GM12878 (cell line): ENCODE results near the gene POGZ.

Experiments used
- BACH1 ChIP-seq: fragments of 450-650 bp; IDR thresholded peaks from 2 replicates; pipeline ENCODE4 v1.6.1; 2017; ENCODE audit warnings: mild to moderate bottlenecking, borderline replicate concordance
- FOXK2 ChIP-seq: fragments of 450-650 bp; IDR thresholded peaks from 2 replicates; pipeline ENCODE4 v1.6.1; 2017; ENCODE audit warnings: mild to moderate bottlenecking, moderate library complexity
- FOXM1 ChIP-seq: IDR thresholded peaks from 2 replicates; pipeline ENCODE4 v1.6.1; 2012; ENCODE audit warnings: low read depth, mild to moderate bottlenecking, inconsistent platforms, low read length, moderate library complexity
- JUNB ChIP-seq: IDR thresholded peaks from 2 replicates; pipeline ENCODE4 v1.6.1; 2016; ENCODE audit warnings: antibody characterized with exemption, mild to moderate bottlenecking
- MTA2 ChIP-seq: fragments of 450-650 bp; IDR thresholded peaks from 2 replicates; pipeline ENCODE4 v1.6.1; 2016; ENCODE audit warnings: low read depth, mild to moderate bottlenecking, moderate library complexity
- POLR2AphosphoS5 ChIP-seq: IDR thresholded peaks from 2 replicates; pipeline ENCODE4 v1.6.1; 2011; ENCODE audit warnings: mild to moderate bottlenecking, low read length, inconsistent platforms
- RELA ChIP-seq: fragments of 450-650 bp; IDR thresholded peaks from 2 replicates; pipeline ENCODE4 v1.8.0; 2014; ENCODE audit warnings: borderline replicate concordance; ENCODE audit not compliant: partially characterized antibody
- SIN3A ChIP-seq: IDR thresholded peaks from 2 replicates; pipeline ENCODE4 v1.6.1; 2012; ENCODE audit warnings: low read depth, low read length, improper control_type of control experiment
- SP1 ChIP-seq: IDR thresholded peaks from one replicate; pipeline ENCODE4 v1.6.1; 2011; ENCODE audit warnings: low read depth, low read length
- STAT3 ChIP-seq: IDR thresholded peaks from 2 replicates; pipeline ENCODE4 v1.6.1; 2011; ENCODE audit warnings: low read depth, low read length, improper control_type of control experiment
- YY1 ChIP-seq: IDR thresholded peaks from 2 replicates; pipeline ENCODE4 v1.6.1; 2011; ENCODE audit warnings: low read depth, mild to moderate bottlenecking, low read length
- TF ChIP-seq, protein P1 (sequence below), 3 experiments: IDR thresholded peaks in 2 of 3; conservative IDR thresholded peaks in 1 of 3; 2 replicates each; pipeline ENCODE4 v1.5.1; 2011; ENCODE audit warnings: low read depth in 3 of 3, low read length in 3 of 3, mild to moderate bottlenecking in 3 of 3, control low read depth in 2 of 3, moderate library complexity in 2 of 3, inconsistent platforms in 1 of 3, mixed read lengths in 1 of 3; ENCODE audit not compliant: control insufficient read depth in 2 of 3, insufficient read depth in 1 of 3; ENCODE audit errors: extremely low read depth in 1 of 3

GRCh38 chr1:151368393-151369301 lies 90.6 kb downstream of the POGZ start:
- no peak for TF ChIP-seq POLR2AphosphoS5
- no peak for TF ChIP-seq SIN3A
- no peak for TF ChIP-seq FOXM1
- no peak for TF ChIP-seq BACH1
- TF ChIP-seq SP1, result no peak
- TF ChIP-seq YY1, result no peak
- no peak for TF ChIP-seq FOXK2
- TF ChIP-seq STAT3, result no peak
- TF ChIP-seq, protein P1, sequence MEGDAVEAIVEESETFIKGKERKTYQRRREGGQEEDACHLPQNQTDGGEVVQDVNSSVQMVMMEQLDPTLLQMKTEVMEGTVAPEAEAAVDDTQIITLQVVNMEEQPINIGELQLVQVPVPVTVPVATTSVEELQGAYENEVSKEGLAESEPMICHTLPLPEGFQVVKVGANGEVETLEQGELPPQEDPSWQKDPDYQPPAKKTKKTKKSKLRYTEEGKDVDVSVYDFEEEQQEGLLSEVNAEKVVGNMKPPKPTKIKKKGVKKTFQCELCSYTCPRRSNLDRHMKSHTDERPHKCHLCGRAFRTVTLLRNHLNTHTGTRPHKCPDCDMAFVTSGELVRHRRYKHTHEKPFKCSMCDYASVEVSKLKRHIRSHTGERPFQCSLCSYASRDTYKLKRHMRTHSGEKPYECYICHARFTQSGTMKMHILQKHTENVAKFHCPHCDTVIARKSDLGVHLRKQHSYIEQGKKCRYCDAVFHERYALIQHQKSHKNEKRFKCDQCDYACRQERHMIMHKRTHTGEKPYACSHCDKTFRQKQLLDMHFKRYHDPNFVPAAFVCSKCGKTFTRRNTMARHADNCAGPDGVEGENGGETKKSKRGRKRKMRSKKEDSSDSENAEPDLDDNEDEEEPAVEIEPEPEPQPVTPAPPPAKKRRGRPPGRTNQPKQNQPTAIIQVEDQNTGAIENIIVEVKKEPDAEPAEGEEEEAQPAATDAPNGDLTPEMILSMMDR (IDR thresholded peaks at IDR 0.05 in 2 of 3, conservative IDR thresholded peaks at IDR 0.05 in 1 of 3; ENCODE audit: control insufficient read depth in 2 of 3, extremely low read depth in 1 of 3, insufficient read depth in 1 of 3, low read depth in 3 of 3, low read length in 3 of 3), result no peak
- TF ChIP-seq JUNB, result no peak
- TF ChIP-seq RELA, result no peak
- TF ChIP-seq MTA2, result no peak
